ENCODE results near the gene MRPL9. TPM values are rescaled to one million over a fixed set of nuclear protein-coding genes. Genes with fewer than 3 reads are reported as not detected.

The MRPL9 gene
- total RNA-seq, 2 experiments from 2014 or later: 152 to 164 TPM

GRCh38 chr1:151713044-151713443 lies 50.3 kb downstream of the MRPL9 start:
- no peak for TF ChIP-seq CTCF (IDR thresholded peaks at IDR 0.05)
- H3K27ac Mint-ChIP-seq: no peak overlapping the region
- peaks cover 9% of the 10 kb centered on the region for H3K4me1 ChIP-seq (ENCODE audit: insufficient read depth, low read length)
- peaks cover 13% of the 10 kb centered on the region for H3K4me1 Mint-ChIP-seq (ENCODE audit: low read depth)
- peaks cover 57% of the 10 kb centered on the region for H3K27me3 Mint-ChIP-seq
- intact Hi-C loops (cut with DNase I, micrococcal nuclease): no loop called here
- H3K27ac ChIP-seq (ENCODE audit: low read depth in 1 of 2, low read length in 2 of 2): no peak overlapping the region
- no peak overlapping the region for H3K4me3 ChIP-seq (ENCODE audit: low read length)
- ChIA-PET CTCF (no interaction called here), POLR2A (no interaction called here)
- ATAC-seq (ENCODE audit: poor library complexity) (no peak), DNase-seq (no peak)
- H3K27me3 ChIP-seq (ENCODE audit: control insufficient read depth in 1 of 2, insufficient read depth in 2 of 2, low read length in 2 of 2): peaks cover 34 to 36% of the 10 kb centered on the region in 2 experiments
- H3K36me3 Mint-ChIP-seq (ENCODE audit: low read depth): no peaks in the 10 kb centered on the region
- no peaks in the 10 kb centered on the region for H3K9me3 Mint-ChIP-seq
- no peak overlapping the region for H3K4me3 Mint-ChIP-seq
- H3K36me3 ChIP-seq (ENCODE audit: insufficient read depth, low read length): no peaks in the 10 kb centered on the region
- H3K9me3 ChIP-seq (ENCODE audit: control insufficient read depth in 1 of 2, insufficient read depth in 1 of 2, low read length in 2 of 2): peaks cover 0 to 5% of the 10 kb centered on the region in 2 experiments

GRCh38 chr1:151711951-151712350 lies 51.3 kb downstream of the MRPL9 start:
- DNase-seq: no peak
- Mint-ChIP-seq H3K27ac (no peak overlapping the region), H3K4me3 (no peak overlapping the region), H3K36me3 (ENCODE audit: low read depth) (no peaks in the 10 kb centered on the region), H3K27me3 (peaks cover 46% of the 10 kb centered on the region), H3K4me1 (ENCODE audit: low read depth) (peaks cover 4% of the 10 kb centered on the region), H3K9me3 (no peaks in the 10 kb centered on the region)
- CTCF ChIA-PET: no interaction called here
- H3K4me1 ChIP-seq (ENCODE audit: insufficient read depth, low read length): peaks cover 5% of the 10 kb centered on the region
- H3K27me3 ChIP-seq (ENCODE audit: control insufficient read depth in 1 of 2, insufficient read depth in 2 of 2, low read length in 2 of 2): peaks cover 23 to 25% of the 10 kb centered on the region in 2 experiments
- TF ChIP-seq CTCF (IDR thresholded peaks at IDR 0.05): no peak
- no peaks in the 10 kb centered on the region for H3K36me3 ChIP-seq (ENCODE audit: insufficient read depth, low read length)
- POLR2A ChIA-PET: no interaction called here
- ATAC-seq (ENCODE audit: poor library complexity): no peak
- H3K9me3 ChIP-seq (ENCODE audit: control insufficient read depth in 1 of 2, insufficient read depth in 1 of 2, low read length in 2 of 2): peaks cover 0 to 5% of the 10 kb centered on the region in 2 experiments
- no peak overlapping the region for H3K4me3 ChIP-seq (ENCODE audit: low read length)
- intact Hi-C loops (cut with DNase I, micrococcal nuclease): no loop called here
- H3K27ac ChIP-seq (ENCODE audit: low read depth in 1 of 2, low read length in 2 of 2): no peak overlapping the region

- no peak overlapping the region for H3K27ac Mint-ChIP-seq
- POLR2A ChIA-PET: no interaction called here
- no peaks in the 10 kb centered on the region for H3K36me3 Mint-ChIP-seq (ENCODE audit: low read depth)
- H3K36me3 ChIP-seq (ENCODE audit: insufficient read depth, low read length): no peaks in the 10 kb centered on the region
- H3K4me1 Mint-ChIP-seq (ENCODE audit: low read depth): no peaks in the 10 kb centered on the region
- H3K4me1 ChIP-seq (ENCODE audit: insufficient read depth, low read length): peaks cover 2% of the 10 kb centered on the region
- CTCF ChIA-PET: no interaction called here
- H3K9me3 ChIP-seq (ENCODE audit: control insufficient read depth in 1 of 2, insufficient read depth in 1 of 2, low read length in 2 of 2): peaks cover 0 to 4% of the 10 kb centered on the region in 2 experiments
- H3K27me3 ChIP-seq (ENCODE audit: control insufficient read depth in 1 of 2, insufficient read depth in 2 of 2, low read length in 2 of 2): peaks cover 17 to 20% of the 10 kb centered on the region in 2 experiments
- DNase-seq: no peak
- H3K4me3 ChIP-seq (ENCODE audit: low read length): no peak overlapping the region
- peaks cover 41% of the 10 kb centered on the region for H3K27me3 Mint-ChIP-seq
- H3K9me3 Mint-ChIP-seq: no peaks in the 10 kb centered on the region
- no peak for TF ChIP-seq CTCF (IDR thresholded peaks at IDR 0.05)
- ATAC-seq (ENCODE audit: poor library complexity): no peak
- no peak overlapping the region for H3K27ac ChIP-seq (ENCODE audit: low read depth in 1 of 2, low read length in 2 of 2)
- no peak overlapping the region for H3K4me3 Mint-ChIP-seq
- intact Hi-C loops (cut with DNase I, micrococcal nuclease): no loop called here
These were observed 52.1 kb downstream of the MRPL9 start for GRCh38 chr1:151711044-151711800.
